GM18502 (cell line): Measurements from ENCODE around the gene KLK14.

ENCODE experiments used
- ATAC-seq: cut with Tn5 transposase; IDR thresholded peaks from one replicate; pipeline ENCODE4 v1.9.1; 2021; ENCODE audit warnings: mild to moderate bottlenecking; ENCODE audit not compliant: unreplicated experiment, poor library complexity

KLK14 gene

GRCh38 chr19:51060336-51060735 is 22.4 kb downstream of the KLK14 start:
- ATAC-seq, result no peak

DNA sequence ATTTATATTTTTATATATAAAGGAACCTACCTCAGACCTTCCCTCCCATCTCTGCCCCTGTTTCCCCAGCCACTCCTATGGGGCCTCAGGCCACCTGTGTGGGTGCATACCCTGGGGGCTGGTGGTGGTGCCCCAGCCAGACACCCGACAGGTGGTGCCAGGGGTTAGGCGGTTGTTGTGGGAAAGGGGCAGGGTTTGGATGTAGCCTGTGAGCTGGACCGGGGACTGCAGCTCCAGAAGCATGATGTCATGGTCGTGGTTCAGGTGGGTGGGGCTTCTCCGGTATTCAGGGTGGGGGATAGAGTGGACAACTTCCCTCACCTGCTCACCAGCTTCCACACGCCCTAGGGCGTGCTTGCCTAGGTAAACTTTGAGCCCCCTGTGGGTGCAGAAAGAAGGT is 23.0 kb downstream of the KLK14 start:
- no peak for ATAC-seq

- ATAC-seq, result no peak
Observed at GRCh38 chr19:51055866-51056265, 26.8 kb downstream of the KLK14 start.

DNA sequence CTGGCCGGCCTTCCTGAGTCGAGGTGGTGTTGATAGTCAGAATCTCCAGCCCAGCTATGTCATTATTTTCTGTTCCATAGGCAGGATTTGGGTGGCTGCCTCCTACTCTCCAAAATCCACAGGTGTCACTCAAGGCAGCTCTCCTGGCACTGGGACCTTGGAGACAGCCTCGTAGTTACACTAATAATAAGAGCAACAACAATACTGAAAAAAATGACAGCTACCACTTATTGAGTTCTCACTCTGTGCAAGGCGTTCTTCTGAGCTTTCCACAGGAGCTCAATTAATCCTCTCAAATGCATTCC is 35.7 kb downstream of the KLK14 start:
- ATAC-seq, result no peak

DNA sequence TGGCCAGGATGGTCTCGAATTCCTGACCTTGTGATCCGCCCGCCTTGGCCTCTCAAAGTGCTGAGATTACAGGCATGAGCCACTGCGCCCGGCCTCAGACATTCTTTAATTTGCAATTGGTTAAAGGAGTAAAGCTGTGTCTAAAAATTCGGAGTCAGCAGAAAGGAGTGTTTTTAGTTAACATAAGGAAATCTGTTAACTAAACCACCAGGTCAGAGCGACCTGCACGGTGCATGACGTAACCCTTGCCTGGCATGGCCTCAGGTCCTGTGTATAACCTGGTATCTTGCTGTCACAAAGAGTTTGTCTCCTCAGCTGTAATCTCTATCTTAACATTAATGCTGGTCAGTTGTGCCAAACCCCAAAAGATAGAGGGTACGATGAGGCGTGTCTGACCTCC is 38.4 kb downstream of the KLK14 start:
- no peak for ATAC-seq

DNA sequence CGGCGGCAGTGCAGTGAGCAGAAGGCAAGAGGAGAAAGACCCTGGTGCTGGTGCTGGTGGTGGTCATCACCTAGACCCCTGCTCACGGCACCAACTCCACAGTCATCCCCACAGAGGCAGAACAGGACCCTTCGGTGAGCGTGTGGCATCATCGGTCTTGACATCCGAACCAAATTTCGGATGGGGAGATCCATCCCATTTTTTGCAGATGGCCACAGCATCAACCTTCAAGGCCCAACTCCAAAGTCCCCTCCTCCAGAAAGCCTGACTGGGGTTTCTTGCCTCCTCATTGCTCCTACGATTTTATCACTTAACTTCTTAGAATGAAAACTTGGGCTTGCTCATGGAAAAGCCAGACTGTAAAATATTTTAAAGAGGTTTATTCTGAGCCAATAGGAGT is 39.2 kb downstream of the KLK14 start:
- ATAC-seq, result no peak

- no peak for ATAC-seq
Observed at GRCh38 chr19:51040151-51040550, 42.5 kb downstream of the KLK14 start.

GRCh38 chr19:51036519-51036918 is 46.2 kb downstream of the KLK14 start:
- ATAC-seq, result no peak

DNA sequence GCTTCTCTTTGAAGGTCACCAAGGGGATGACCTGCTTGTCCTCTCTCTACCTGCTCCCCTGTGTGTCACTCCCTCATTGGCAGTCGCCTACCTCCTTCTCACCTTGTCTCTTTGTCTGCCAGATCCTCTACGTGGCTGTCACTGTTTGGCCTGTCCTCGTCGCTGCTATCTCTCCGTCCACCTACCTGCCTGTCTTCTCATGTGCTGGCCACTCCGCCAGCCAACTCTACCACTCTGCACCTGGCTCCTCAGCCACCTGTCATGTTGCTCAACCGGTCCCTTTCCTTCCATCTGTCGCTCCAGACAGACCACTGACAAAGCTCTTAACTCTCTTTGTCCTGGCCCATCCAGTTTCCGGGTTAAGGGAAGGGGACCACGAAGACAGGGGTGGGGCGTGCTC is 48.0 kb downstream of the KLK14 start, which contains the start of gene KLK12:
Gene KLK12, minus strand, starts transcription at position 299 of the 400 bp plus-strand sequence. CDS start 381 bp downstream, outside the sequence.
- no peak for ATAC-seq

- no peak for ATAC-seq
Observed at GRCh38 chr19:51031880-51032225, 50.8 kb downstream of the KLK14 start.

- no peak for ATAC-seq
Observed at GRCh38 chr19:51031220-51031879, 51.3 kb downstream of the KLK14 start.

DNA sequence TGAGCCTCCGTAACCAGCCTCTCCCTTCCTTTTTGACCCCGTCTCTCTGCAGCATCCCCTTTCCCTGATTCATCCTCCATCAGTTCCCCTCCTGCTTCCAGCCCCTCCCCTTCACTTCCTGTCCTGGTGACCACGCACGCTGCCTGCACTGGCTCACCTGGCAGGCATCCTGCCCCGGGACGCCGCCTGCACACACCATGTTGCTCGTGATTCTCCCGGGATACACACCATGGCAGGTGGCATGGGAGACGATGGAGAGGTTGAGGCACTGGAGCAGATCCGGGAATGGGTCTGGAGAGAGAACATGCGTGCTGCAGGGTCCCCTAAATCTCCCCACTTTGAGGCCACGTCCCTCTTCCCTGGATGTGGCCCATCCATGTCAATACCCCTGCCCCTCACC is 52.1 kb downstream of the KLK14 start:
- no peak for ATAC-seq

GRCh38 chr19:51029718-51030117 is 53.0 kb downstream of the KLK14 start:
- ATAC-seq, result no peak
